ENCODE measurements around the gene AP1B1. TPM values are rescaled to one million over a fixed set of nuclear protein-coding genes. Genes with fewer than 3 reads are reported as not detected.
A peak's percentile ranks its signal among the peaks of the same experiment; 100 is the strongest.

The AP1B1 gene
- total and polyA plus RNA-seq, 2 of the 8 experiments (the other 6 are each of a cell fraction or from before 2014, with no cell fraction given): 64.2 to 86.8 TPM

- Histone ChIP-seq H3K4me3 (ENCODE audit: extremely low read depth in 1 of 4, insufficient read depth in 2 of 4, low read depth in 3 of 4, low read length in 4 of 4) (no peak overlapping the region; a peak in 2 of 8 replicates), H4K91ac (replicated peaks; ENCODE audit: insufficient read length, low read length) (no peak overlapping the region), H4K5ac (ENCODE audit: insufficient read length, low read depth, low read length) (no peak overlapping the region), H4K8ac (ENCODE audit: extremely low read depth, insufficient read depth, low read length) (no peak overlapping the region), H2BK12ac (ENCODE audit: low read depth, low read length) (no peak overlapping the region), H2AK5ac (ENCODE audit: low read depth, low read length) (no peak overlapping the region), H3K18ac (ENCODE audit: extremely low read depth, low read length) (no peak overlapping the region), H3K79me1 (ENCODE audit: low read depth, low read length) (no peaks in the 10 kb centered on the region; the same call in none of the 2 replicates), H2BK15ac (ENCODE audit: low read length) (no peak overlapping the region), H3K27ac (ENCODE audit: low read depth, low read length) (no peak overlapping the region), H3K23me2 (ENCODE audit: low read depth, low read length) (no peaks in the 10 kb centered on the region), H3K79me2 (ENCODE audit: control insufficient read depth in 1 of 2, insufficient read depth in 2 of 2, low read length in 2 of 2) (no peaks in the 10 kb centered on the region), H3K4me2 (ENCODE audit: insufficient read depth in 1 of 2, low read depth in 2 of 2, low read length in 2 of 2) (peak overlapping the region in 1 of 2 experiments; percentile 36; a peak in 1 of 4 replicates), H2BK20ac (ENCODE audit: low read length) (no peak overlapping the region), H3K14ac (ENCODE audit: insufficient read length) (no peak overlapping the region), H2BK5ac (ENCODE audit: low read depth, low read length) (no peak overlapping the region), H3K4me1 (replicated peaks in 1 of 4; ENCODE audit: control insufficient read depth in 3 of 4, insufficient read depth in 4 of 4, low read length in 3 of 4) (peaks cover 5 to 21% (median 15%) of the 10 kb centered on the region in 4 experiments), H2BK120ac (replicated peaks; ENCODE audit: low read depth, low read length) (no peak overlapping the region), H3K4ac (replicated peaks; ENCODE audit: insufficient read length, low read depth, low read length) (no peak overlapping the region), H3K9me3 (ENCODE audit: insufficient read depth in 2 of 2, low read depth in 1 of 2, low read length in 1 of 2) (no peaks in the 10 kb centered on the region), H3K9ac (replicated peaks in 1 of 4; ENCODE audit: extremely low read depth in 1 of 4, low read depth in 3 of 4, low read length in 3 of 4) (peak overlapping the region in 1 of 4 experiments; percentile 6; a peak in 1 of 7 replicates), H4K20me1 (replicated peaks in 1 of 2; ENCODE audit: control insufficient read depth in 1 of 2, insufficient read depth in 2 of 2, low read length in 2 of 2) (peaks cover 3% of the 10 kb centered on the region in 2 experiments), H3K56ac (replicated peaks; ENCODE audit: insufficient read length, low read depth, low read length) (no peak overlapping the region), H3K36me3 (ENCODE audit: control insufficient read depth in 2 of 4, insufficient read depth in 4 of 4, low read length in 3 of 4) (0 out of 8 replicates have a peak, but pooled peaks cover 0 to 5% (median 0%) of the 10 kb centered on the region in 4 experiments), H2AFZ (ENCODE audit: low read length) (no peak overlapping the region), H3K27me3 (replicated peaks in 1 of 4; ENCODE audit: control insufficient read depth in 3 of 4, extremely low read depth in 1 of 4, insufficient read depth in 3 of 4, low read length in 3 of 4) (no peaks in the 10 kb centered on the region), H3K23ac (ENCODE audit: insufficient read length) (no peak overlapping the region)
- ChIA-PET CTCF (ENCODE audit: partially characterized antibody) (interaction anchor here (0.7 to 1.1 kb wide), 3 partner anchors 12 to 155 kb away, joined by 4 to 5 read pairs (median 5); no protein-coding TSS in a partner anchor), POLR2A (ENCODE audit: partially characterized antibody) (interaction anchor here (1.3 to 1.6 kb wide), 3 partner anchors 10 to 64 kb away, joined by 3 to 6 read pairs (median 4); no protein-coding TSS in a partner anchor)
- WGBS, 2 experiments (ENCODE audit: extremely low coverage in 1 of 2, insufficient coverage in 1 of 2, insufficient read length in 1 of 2, insufficient replicate concordance in 2 of 2, low coverage in 1 of 2, low lambda C conversion rate in 2 of 2, missing lambda C conversion rate in 1 of 2): 16% methylated on average over 8 of the region's 9 CpGs; no CpG with 5 or more reads in 1 of the 2 experiments
- peak; percentile 33 to 55 for DNase-seq (ENCODE audit: low read depth in 1 of 2, low spot score in 2 of 2)
- FAIRE-seq: no peak
- TF ChIP-seq SIRT6 (IDR thresholded peaks at IDR 0.05; ENCODE audit: low read length) (no peak), GTF2F1 (IDR thresholded peaks at IDR 0.05; ENCODE audit: borderline replicate concordance, low read depth, low read length) (no peak), SP2 (IDR thresholded peaks at IDR 0.05; ENCODE audit: low read length) (no peak), NRF1 (IDR thresholded peaks at IDR 0.05; ENCODE audit: low read depth, low read length) (peak; percentile 9; the same call in 1 of the 2 replicates), EP300 (IDR thresholded peaks at IDR 0.05; ENCODE audit: borderline replicate concordance in 1 of 2, low read depth in 2 of 2, low read length in 2 of 2) (no peak), POLR2A (IDR thresholded peaks at IDR 0.05; ENCODE audit: control extremely low read depth in 1 of 2, low read depth in 2 of 2, low read length in 2 of 2) (no peak), NANOG (IDR thresholded peaks at IDR 0.05; ENCODE audit: insufficient read depth, low read depth, low read length, poor library complexity, severe bottlenecking) (no peak), BCL11A (IDR thresholded peaks at IDR 0.05; ENCODE audit: low read depth in 2 of 2, low read length in 2 of 2) (no peak), MAX (IDR thresholded peaks at IDR 0.05) (peak; percentile 42; the same call in 1 of the 2 replicates), TCF12 (IDR thresholded peaks at IDR 0.05; ENCODE audit: low read depth, low read length) (no peak), SIX5 (IDR thresholded peaks at IDR 0.05; ENCODE audit: low read depth, low read length) (no peak), E2F6 (IDR thresholded peaks at IDR 0.05) (no peak), KDM1A (IDR thresholded peaks at IDR 0.05; ENCODE audit: borderline replicate concordance, low read length) (no peak)
Observed at GRCh38 chr22:29369460-29369859, 18.9 kb downstream of the AP1B1 start.

All from H1 (cell line).